D341Med (cell line): ENCODE measurements around the gene DNAH1.

ENCODE experiments used
- DNase-seq: peaks from one replicate; pipeline ENCODE4 v3.0.0; 2012; ENCODE audit warnings: low spot score

Gene DNAH1

DNA sequence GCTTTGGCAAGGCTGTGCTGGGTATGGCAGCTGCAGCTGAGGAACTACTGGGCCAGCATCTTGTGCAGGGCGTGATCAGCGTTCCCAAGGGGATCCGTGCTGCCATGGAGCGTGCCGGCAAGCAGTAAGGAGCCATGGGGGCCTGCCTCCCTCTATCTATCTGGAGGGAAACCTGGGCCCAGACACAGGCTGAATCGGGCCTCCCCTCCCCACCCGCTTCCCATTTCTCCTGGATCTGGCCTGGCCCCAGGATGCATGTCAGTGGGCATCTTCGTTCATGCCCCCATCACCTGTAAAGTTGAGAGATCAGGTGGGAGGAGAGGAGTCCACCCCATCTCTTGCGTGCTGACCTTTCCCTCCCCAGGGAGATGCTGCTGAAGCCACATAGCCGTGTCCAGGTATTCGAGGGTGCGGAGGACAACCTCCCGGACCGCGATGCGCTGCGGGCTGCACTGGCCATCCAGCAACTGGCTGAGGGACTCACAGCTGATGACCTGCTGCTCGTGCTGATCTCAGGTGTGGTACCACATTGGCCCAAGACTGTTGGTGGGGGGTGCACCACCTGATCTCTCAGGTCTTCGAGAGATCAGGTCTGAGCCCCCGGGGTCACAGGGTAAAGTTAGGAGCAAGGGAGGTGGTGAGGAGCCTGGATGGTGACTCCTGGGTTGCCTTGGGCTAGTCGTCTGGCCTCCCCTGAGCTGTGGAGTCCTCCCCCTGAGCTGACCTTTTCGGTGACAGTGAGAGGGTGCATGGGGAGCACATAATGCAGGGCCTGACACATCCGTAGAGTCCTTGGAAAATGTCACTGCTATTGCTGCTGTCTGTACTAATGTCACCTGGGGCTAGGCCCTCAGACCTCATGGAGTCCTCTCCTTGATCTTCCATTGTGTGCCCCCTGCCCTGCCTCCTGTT is 25.3 kb upstream of the DNAH1 start:
- no peak for DNase-seq

GRCh38 chr3:52291508-52292181 is 24.5 kb upstream of the DNAH1 start:
- DNase-seq = peak; percentile 81

GRCh38 chr3:52292247-52293065 is 23.7 kb upstream of the DNAH1 start:
- no peak for DNase-seq

- DNase-seq = no peak
These were observed 22.4 kb upstream of the DNAH1 start for GRCh38 chr3:52293491-52294319.

DNA sequence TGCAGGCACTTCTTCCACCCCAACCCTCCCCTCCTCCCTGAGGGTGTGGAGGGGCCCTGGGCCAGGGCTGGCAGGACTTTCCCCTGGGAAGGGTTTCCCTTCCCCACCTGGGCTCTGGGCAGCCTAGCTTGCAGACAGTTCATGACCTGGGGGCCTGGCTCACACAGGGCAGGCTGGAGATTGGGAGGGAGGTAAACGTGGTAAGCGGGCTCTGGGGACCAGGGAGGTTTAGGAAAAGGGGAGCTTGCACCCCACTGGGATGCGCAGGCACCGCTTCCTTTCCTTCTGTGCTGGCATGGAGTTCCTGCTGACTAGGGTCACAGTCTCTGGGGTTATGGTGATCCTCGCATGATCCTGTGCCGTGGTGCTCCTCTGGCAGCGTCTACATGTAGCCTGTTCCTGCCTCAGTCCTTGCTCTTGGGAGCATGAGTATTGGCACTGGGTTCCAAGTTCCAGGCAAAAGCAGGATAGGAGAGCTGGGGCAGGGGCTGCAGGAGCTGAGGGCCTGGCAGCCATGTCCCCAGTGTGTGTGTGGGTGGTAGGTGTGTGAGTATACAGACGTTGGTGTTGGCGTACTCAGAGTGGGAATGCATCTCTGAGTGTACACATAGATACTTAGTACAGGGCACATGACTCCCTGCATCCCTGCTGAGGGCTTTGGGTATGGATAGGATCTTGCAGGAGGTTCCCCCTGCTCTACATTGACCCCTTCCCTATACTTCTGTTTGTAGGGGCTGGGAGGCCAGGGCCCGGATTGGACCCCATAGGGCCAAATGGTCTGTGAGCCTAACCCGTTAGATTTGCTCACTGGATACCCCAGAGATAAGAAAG is 21.6 kb upstream of the DNAH1 start:
- DNase-seq = no peak

- no peak for DNase-seq
These were observed 20.4 kb upstream of the DNAH1 start for GRCh38 chr3:52295671-52296208.

- DNase-seq = no peak
These were observed 18.6 kb upstream of the DNAH1 start for GRCh38 chr3:52297242-52298148.

- no peak for DNase-seq
These were observed 17.7 kb upstream of the DNAH1 start for GRCh38 chr3:52298149-52299098.

DNA sequence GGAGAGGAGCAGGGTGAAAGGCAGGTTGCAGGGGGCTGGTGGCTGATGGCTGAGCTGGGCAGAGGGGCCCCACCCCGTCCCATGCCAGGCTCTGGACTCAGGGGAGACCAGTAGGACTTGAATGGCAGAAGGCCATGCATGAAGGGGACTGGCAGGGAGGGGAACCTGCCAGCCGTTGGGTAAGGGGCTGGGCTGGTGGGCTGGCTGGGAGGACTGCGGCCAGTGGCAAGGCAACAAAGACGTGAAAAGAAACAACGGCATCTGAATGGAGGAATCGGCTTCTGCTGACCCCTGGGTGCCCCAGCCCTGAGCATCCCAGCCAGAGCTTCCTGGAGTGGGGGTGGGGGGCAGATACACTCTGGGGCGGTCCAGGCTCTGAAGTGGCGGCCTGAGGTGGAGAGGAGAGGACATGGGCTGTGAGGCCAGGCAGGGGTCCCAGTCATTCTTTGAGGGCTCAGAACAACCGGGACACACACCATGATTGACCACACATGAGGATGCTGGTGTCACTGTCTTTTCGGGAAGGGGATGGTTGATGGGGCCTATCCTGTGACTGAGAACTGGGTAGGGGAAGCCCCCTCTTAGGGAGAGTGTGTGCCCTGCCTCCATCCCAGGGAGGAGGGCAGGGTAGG is 16.8 kb upstream of the DNAH1 start:
- no peak for DNase-seq

- no peak for DNase-seq
These were observed 16.1 kb upstream of the DNAH1 start for GRCh38 chr3:52299879-52300611.

- DNase-seq = peak; percentile 63
These were observed 13.5 kb upstream of the DNAH1 start for GRCh38 chr3:52302426-52303145.

DNA sequence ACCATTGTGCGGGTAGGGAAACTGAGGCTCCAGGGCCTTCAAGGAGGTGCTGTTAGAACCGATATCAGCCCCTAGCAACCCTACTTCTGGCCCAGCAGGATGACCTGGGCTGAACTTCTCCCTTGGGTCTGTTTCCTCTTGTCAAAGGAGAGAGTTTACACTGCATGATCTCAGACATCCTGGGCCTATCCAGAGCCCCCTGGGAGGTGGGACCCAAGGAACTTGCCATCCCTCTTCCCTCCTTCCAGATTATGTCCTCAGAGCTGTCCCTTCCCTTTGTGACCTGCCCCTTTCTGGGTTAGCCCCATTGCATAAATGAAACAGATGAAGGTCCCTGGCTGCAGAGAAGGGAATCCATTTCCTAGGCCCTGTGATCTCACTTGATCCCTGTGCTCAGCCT is 12.3 kb upstream of the DNAH1 start:
- no peak for DNase-seq

GRCh38 chr3:52305926-52306325 is 10.2 kb upstream of the DNAH1 start:
- no peak for DNase-seq

- no peak for DNase-seq
These were observed 9.1 kb upstream of the DNAH1 start for GRCh38 chr3:52306978-52307377.

DNA sequence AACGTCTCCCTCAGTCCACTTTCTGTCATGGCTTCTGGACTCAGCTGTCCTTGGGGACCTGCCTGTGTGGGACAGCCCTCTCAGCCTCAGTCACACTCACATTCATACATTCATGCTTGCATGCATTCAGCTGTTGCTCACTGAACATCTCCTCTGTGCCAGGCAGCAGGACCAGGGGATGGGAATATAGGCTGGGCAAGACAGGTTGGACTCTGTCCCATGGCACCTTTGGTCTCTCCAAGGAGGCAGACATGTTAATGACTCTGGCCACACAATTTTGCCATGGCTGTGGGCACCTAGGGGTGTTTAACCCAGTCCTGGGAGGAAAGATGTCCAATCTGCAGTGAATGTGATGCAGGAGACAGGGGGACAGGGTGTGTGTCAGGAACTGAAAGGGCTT is 7.8 kb upstream of the DNAH1 start:
- no peak for DNase-seq

DNA sequence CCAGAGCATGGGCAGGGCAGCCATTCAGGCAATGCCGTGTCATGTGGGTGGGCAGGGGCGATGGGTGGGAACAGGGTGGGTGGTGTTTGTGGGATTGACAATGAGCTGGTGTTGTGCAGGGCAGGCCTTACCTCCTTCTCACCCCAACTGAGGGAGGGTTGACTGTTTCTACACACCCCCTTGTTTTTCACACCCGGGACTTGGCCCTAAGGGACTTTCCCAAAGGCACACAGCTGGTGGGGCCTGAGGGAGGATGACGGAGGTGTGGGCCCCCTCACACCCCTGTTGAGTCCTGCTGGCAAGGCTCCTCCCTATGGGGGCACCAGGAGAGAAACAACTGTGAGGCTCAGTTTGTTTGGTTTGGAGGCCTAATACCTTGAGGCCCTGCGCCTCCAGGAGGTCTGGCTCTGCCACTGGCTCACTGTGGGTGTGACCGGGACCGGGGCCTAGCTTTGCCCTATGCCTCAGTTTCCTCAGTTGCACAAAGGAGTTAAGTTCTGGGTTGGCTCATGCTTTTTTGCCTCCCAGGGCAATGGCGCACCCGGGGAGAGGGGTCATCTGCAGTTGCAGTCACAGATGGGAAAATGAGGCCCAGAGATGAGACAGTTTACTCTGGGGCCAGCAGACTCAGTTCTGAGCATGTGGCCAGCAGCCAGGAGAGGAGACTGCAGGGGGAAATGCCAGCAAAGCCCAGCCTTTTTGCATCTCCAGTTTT is 5.1 kb upstream of the DNAH1 start:
- no peak for DNase-seq
